Measurements from ENCODE around the gene SIRPB2.

The SIRPB2 gene

DNA sequence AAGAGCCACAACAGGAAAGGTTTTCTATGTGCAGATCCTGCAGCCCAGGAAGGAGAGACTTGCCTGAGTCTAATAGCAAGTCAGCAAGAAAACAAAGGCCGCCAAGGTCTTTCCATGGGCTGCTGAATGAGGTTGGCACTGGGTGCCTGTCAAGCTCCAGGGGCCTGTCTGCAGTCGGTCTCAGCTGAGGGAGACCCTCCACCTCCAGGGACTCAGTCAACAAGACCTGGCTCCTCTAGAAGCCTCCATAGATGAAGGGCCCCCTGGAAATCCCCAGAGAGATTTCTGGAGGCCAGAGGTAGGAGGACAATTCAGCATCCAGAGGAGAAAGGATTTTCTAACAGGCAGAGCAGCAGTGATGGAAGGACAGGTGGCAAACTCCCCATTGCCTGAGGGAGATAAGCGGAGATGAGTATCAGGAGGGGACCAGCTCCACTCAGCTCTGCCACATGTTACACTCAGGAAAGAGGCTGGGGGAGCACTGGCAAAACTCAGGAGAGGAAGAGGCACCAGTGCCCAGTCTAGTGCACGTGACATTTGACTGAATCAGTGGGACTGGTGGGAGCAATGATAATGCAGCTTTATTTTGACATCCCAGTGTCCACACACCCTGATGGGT, 64.9 kb downstream of the SIRPB2 start:
- TF ChIP-seq JUND (IDR thresholded peaks at IDR 0.05; ENCODE audit: low read depth): no peak
- in situ Hi-C loops (cut with HindIII; ENCODE audit: low pct_unique_long_range_greater_than_20kb, low sequenced_read_pairs): no loop called here
- DNase-seq (ENCODE audit: low read depth in 1 of 2, low spot score in 1 of 2): no peak

Data from T47D (cell line).